ENCODE results near the gene ST3GAL6.

DNA sequence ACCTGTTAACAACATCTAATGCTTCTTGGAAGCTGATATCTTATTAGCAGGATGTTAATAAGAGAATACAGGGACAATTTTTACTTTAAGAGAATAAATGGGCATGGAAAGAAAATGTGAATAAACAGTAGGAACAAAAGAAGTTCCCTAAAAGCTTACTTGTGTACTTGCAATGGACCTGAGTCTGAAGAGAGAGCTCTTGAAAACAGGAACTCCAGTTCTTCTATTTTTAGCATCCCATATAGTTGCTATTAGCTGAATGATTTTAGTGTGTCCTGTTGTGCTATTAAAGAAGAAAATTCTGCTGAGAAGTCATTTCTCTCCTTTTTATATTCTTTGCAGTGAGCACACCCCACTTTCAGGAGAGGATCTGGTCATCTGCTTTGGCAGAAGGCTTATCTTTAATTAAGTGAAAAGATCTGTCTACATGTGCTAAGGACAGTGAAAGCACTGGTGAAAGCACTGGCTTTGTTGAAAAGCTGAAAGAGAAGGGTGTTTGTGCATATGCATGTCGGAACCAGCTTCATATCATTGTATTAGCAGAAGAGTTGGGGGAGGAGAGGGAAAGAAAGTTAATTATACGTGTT, 1.4 kb upstream of the ST3GAL6 start:
- TF ChIP-seq POLR2A (IDR thresholded peaks at IDR 0.05) = no peak
- TF ChIP-seq, protein P1, sequence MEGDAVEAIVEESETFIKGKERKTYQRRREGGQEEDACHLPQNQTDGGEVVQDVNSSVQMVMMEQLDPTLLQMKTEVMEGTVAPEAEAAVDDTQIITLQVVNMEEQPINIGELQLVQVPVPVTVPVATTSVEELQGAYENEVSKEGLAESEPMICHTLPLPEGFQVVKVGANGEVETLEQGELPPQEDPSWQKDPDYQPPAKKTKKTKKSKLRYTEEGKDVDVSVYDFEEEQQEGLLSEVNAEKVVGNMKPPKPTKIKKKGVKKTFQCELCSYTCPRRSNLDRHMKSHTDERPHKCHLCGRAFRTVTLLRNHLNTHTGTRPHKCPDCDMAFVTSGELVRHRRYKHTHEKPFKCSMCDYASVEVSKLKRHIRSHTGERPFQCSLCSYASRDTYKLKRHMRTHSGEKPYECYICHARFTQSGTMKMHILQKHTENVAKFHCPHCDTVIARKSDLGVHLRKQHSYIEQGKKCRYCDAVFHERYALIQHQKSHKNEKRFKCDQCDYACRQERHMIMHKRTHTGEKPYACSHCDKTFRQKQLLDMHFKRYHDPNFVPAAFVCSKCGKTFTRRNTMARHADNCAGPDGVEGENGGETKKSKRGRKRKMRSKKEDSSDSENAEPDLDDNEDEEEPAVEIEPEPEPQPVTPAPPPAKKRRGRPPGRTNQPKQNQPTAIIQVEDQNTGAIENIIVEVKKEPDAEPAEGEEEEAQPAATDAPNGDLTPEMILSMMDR (IDR thresholded peaks at IDR 0.05) = no peak
